Vagina (tissue), 2 donors: ENCODE data around the gene MED13L.

Experiments used
- POLR2A ChIP-seq, 2 donors: fragments of 450-650 bp; IDR thresholded peaks; one replicate each; pipeline ENCODE4 v1.6.1; 2017; ENCODE audit warnings: antibody characterized with exemption in 2 of 2, mild to moderate bottlenecking in 2 of 2, moderate library complexity in 2 of 2
- TF ChIP-seq, protein P1 (sequence below), 3 experiments: fragments of 450-650 bp in 2 of 3; fragments of 200-600 bp in 1 of 3; sonication (generic) in 1 of 3; IDR thresholded peaks; one replicate each; pipeline ENCODE4 v1.5.1; 2017 to 2019; ENCODE audit warnings: antibody characterized with exemption in 3 of 3, mild to moderate bottlenecking in 2 of 3, moderate library complexity in 2 of 3

DNA sequence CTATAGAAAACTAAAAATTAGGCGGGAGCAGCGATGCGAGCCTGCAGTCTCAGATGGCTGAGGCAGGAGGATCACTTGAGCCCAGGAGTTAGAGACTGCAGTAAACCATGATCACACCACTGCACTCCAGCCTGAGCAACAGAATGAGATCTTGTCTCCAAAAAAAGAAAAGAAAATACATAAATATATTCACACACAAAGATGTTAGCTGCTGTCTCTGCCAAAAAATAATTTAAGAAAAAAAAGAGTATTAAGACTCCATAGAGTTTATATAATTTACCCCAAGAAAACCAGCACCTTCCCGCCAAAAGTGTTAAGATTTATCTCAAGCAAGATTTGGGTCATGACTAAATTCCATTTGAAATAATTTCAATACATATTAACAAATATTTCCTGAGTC is 102.6 kb downstream of the MED13L start:
- no peak for TF ChIP-seq POLR2A (IDR thresholded peaks at IDR 0.05)
- TF ChIP-seq, protein P1, sequence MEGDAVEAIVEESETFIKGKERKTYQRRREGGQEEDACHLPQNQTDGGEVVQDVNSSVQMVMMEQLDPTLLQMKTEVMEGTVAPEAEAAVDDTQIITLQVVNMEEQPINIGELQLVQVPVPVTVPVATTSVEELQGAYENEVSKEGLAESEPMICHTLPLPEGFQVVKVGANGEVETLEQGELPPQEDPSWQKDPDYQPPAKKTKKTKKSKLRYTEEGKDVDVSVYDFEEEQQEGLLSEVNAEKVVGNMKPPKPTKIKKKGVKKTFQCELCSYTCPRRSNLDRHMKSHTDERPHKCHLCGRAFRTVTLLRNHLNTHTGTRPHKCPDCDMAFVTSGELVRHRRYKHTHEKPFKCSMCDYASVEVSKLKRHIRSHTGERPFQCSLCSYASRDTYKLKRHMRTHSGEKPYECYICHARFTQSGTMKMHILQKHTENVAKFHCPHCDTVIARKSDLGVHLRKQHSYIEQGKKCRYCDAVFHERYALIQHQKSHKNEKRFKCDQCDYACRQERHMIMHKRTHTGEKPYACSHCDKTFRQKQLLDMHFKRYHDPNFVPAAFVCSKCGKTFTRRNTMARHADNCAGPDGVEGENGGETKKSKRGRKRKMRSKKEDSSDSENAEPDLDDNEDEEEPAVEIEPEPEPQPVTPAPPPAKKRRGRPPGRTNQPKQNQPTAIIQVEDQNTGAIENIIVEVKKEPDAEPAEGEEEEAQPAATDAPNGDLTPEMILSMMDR (IDR thresholded peaks at IDR 0.05) = no peak
